SH-SY5Y (cell line): Measurements from ENCODE around the gene RBM34.

Source experiments
- GATA2 ChIP-seq: IDR thresholded peaks from 2 replicates; pipeline ENCODE4 v1.6.1; 2011; ENCODE audit warnings: mild to moderate bottlenecking, low read depth, low read length
- GATA3 ChIP-seq: IDR thresholded peaks from 2 replicates; pipeline ENCODE4 v1.6.1; 2011; ENCODE audit warnings: low read depth, mild to moderate bottlenecking, low read length, moderate library complexity

DNA sequence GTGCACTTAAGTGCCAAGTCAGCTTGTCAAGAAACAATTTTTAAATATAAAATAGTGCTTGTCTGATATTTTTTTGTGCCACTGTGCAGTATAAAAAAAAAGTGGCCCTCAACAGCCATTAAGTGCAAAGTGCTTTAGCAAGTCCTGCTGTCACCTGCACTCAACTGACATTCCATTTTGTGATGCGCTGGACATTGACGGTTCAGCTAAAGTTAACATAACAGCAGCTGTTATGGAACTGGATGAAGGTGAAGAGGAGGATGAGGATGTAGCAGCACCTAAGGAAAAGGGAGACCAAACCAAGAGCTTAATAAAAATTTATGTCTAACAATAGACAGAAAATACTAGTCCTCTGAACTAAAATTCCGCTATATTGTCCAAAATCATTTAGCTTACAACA is 7.3 kb upstream of the RBM34 start:
- no peak for TF ChIP-seq GATA2
- TF ChIP-seq GATA3 = no peak
